ENCODE results near the gene CFAP210. TPM values are rescaled to one million over a fixed set of nuclear protein-coding genes. Genes with fewer than 3 reads are reported as not detected.
A peak's percentile ranks its signal among the peaks of the same experiment; 100 is the strongest.
"Not testable (repeated sequence)": the region's sequence is repeated elsewhere in the genome, so short reads cannot be mapped to it uniquely, and the experiment has no call there.

The CFAP210 gene
- total RNA-seq, 2 donors from 2014 or later = 0.16 TPM; not detected in 1

GRCh38 chr2:169715379-169716237 lies 21.4 kb upstream of the CFAP210 start:
- ATAC-seq = peak; percentile 16 to 21

GRCh38 chr2:169714699-169715098 lies 20.5 kb upstream of the CFAP210 start:
- DNase-seq = no peak
- intact Hi-C loops (cut with DNase I) = no loop called here
- ATAC-seq = no peak

More at GRCh38 chr2:169715379-169716237, 21.4 kb upstream of the CFAP210 start:
- DNase-seq = no peak
- intact Hi-C loops (cut with DNase I) = no loop called here

DNA sequence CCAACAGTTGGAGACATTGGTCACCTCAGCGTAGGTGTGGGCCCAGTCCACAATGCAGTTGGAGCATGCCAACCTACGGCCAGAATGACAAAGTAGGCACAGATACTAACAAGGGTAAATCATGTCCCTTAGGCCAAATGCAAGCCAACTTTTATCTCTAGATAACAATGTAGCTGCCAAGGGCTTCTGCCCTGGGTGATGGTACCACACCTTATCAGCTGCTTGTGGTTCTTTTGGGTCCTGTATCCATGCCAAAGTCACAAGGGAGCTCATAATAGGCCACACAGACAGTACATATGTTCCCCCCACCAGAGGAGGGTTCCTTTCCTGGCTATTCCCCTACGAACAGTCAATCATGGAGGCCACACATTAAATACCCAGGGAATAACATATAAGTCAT lies 19.1 kb upstream of the CFAP210 start:
- ATAC-seq = peak in 1 of 2 donors; percentile 18
- intact Hi-C loops (cut with DNase I) = no loop called here
- DNase-seq = no peak

DNA sequence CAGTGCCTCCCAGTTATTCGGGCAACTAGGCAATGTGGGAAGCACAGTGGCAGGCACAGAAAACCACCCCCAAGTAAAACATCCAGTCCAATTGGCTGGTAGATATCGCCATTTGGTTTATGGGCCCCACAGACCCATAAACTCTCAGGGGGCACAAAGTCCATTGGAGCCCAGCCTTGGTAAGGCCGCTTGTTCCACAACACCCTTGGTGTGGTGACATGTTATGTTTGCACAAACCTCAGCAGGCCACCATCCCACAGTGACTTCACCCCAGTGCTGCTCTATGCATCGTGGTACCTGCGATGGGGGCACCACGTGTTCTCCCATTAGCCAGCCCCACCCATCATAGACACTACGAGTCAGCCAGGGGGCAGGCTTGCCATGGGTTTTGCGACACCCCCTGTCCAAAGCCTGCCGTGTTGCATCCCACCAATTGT lies 18.6 kb upstream of the CFAP210 start:
- no peak for ATAC-seq
- intact Hi-C loops (cut with DNase I) = no loop called here
- no peak for DNase-seq

GRCh38 chr2:169711751-169712509 lies 17.7 kb upstream of the CFAP210 start:
- DNase-seq = no peak
- intact Hi-C loops (cut with DNase I) = no loop called here
- no peak for ATAC-seq

- no peak for DNase-seq
- no peak for ATAC-seq
- intact Hi-C loops (cut with DNase I) = no loop called here
These were observed 15.8 kb upstream of the CFAP210 start for GRCh38 chr2:169709981-169710380.

DNA sequence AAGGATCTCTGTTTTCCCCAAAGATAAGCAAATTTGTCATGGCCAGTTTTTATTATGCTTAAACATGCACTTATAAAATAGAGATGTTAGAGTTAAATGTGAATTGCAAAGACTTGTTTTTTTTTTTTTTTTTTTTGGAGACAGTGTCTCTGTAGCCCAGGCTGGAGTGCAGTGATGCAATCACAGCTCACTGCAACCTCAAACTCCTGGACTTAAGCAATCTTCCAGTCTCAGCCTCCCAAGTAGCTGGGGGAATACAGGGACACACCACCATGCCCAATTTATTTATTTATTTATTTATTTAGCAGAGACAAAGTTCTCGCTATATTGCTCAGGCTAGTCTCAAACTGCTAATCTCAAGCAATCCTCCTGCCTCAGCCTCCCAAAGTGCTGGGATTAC lies 15.1 kb upstream of the CFAP210 start:
- intact Hi-C loops (cut with DNase I) = no loop called here
- no peak for DNase-seq
- no peak for ATAC-seq

DNA sequence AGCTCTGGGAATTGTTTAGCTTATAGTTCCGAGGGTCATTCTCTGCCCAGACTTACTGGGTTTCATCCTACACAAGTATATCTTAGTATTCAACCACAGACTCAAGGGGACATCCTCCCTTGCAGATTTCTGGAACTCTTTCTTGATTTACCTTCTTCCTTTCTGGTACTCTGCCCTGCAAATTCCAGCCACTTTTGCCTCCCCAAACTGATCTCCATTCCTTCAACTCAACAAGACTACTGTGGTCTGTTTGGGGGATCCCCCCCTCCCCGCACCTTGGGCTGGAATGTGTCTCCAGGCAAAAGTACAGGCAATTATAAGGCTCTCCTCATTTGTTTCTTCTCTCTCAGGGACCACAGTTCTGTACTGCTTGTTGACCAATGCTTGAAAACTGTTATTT lies 13.4 kb upstream of the CFAP210 start:
- no peak for ATAC-seq

GRCh38 chr2:169705927-169706326 lies 11.7 kb upstream of the CFAP210 start:
- DNase-seq = no peak
- intact Hi-C loops (cut with DNase I) = no loop called here
- ATAC-seq = peak; percentile 47 to 50

More for the DNA sequence above, 13.4 kb upstream of the CFAP210 start:
- no peak for DNase-seq
- intact Hi-C loops (cut with DNase I) = no loop called here

GRCh38 chr2:169704160-169704708 lies 10.0 kb upstream of the CFAP210 start:
- ATAC-seq (no peak), DNase-seq (no peak)
- intact Hi-C loops (cut with DNase I) = no loop called here

DNA sequence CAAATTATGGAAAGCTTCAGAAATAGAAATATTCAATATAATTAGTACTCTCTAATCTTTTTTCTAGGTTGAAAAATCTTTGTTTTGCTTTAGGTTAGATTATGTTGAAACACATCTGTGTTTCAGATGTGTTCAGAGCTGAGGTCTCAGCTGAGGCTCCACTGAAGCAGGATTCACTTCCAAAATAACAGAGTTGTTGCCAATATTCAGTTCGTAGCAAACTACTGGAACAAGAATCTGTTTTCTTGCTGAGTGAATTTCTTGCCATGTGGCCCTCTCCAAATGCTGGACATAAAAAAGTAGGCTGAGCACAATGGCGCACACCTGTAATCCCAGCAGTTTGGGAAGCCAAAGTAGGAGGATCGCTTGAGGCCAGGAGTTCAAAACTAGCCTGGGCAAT lies 8.8 kb upstream of the CFAP210 start:
- ATAC-seq (no peak), DNase-seq (no peak)
- intact Hi-C loops (cut with DNase I) = no loop called here

DNA sequence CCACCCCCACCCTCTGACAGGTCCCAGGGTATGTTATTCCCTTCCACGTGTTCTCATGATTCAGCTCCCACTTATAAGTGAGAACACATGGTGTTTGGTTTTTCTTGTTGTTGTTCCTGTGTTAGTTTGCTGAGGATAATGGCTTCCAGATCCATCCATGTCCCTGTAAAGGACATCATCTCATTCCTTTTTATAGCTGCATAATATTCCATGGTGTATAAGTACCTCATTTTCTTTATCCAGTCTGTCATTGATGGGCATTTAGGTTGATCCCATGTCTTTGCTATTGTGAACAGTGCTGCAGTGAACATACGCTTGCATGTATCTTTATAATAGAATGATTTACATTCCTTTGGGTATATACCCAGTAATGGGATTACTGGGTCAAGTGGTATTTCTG lies 5.0 kb upstream of the CFAP210 start:
- intact Hi-C loops (cut with DNase I); DNase-seq; ATAC-seq: not testable (repeated sequence)

DNA sequence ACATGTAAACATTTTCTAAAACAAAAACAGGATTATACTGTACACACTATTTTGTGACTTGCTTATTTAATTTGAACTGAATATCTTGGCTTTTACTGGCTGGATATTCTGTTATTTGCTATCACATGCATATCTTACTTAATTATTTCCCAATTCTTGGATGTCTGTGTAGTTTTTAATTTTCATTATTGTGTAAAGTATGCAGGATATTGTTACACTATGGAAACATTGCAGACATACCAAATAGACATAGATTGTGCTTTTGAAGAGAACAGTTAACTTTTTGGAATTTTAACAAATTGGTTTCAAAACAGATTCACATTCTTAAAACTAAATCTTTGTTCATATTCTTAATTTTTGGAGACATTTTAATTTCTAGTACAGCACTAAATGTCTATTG lies 2.2 kb upstream of the CFAP210 start:
- ATAC-seq (no peak), DNase-seq (no peak)
- intact Hi-C loops (cut with DNase I) = no loop called here

DNA sequence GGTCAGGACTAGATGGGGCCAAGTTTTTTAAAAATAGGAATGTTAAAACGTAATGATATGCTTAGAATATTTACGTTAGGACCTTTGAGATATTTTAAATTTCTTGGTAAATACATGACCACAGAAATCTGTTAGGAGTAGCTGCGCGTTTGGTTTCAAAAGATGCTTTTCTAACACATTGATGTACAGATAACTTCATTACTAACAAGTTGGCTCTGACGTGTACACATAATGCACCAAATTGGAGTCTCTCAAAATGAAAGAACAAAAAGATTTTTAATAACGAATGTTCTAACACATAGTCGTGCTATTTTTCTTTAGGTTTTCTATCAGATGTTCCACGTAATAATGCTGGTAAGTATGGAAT lies 672 bp upstream of the CFAP210 start:
- ATAC-seq (no peak), DNase-seq (no peak)
- intact Hi-C loops (cut with DNase I) = loop anchor here in 1 of 2 donors (2.0 kb wide), 1 partner anchor 40 kb away; no protein-coding TSS in a partner anchor

DNA sequence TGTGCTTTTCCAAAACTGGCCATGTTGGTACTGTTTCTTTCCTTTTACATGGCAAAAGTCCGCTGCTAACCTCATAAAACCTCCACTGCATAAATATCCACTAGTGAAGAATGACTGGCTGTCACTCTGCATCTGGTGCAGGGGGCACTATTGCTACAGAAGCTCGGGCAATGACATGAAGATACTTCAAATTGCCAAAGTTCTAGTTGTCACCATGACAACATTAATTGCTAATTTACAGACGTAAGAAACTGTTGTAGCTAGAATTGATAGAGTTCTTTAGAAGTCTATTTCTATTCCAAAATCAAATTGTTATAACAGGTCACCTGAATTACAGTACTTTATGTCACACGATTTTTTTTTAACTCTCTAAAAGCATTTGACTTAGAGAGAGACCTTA lies 845 bp downstream of the CFAP210 start:
- intact Hi-C loops (cut with DNase I) = no loop called here
- no peak for ATAC-seq
- no peak for DNase-seq

DNA sequence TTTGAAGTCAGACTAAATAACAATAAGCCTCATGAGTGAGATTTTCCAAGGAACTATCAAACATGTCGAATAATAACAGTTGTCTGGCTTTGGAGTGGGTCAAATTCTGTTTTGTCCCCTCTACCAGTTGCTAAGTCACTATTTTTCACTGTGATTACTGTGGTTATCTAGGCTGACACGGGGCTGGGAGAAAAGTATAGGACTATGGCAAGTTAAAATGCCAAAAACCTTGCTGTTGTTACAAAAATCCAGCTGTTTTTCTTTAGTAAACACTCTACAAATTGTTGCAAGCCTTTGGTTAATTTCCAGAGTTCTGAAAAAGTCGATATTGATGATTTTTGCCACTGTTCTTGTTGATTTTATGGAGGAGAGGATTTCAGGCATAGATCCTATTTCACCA lies 1.5 kb downstream of the CFAP210 start:
- intact Hi-C loops (cut with DNase I) = no loop called here
- no peak for ATAC-seq
- DNase-seq = no peak

DNA sequence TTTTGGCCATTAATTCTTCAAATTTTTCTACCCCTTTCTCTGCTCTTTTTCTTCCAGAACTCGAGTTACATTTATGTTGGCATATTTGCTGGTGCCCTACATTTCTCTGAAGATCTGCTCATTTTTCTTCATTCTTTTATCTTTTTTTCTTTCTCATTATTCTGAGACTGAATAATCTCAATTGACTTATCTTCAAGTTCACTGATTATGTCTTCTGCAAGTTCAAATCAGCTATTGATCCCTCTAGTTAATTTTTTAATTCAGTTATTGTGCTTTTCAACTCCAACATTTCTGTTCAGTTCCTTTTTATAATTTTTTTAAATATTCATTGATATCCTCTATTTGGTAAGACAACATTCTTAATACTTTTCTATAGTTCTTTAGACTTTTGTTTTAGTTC lies 3.2 kb downstream of the CFAP210 start:
- DNase-seq (no peak), ATAC-seq (no peak)
- intact Hi-C loops (cut with DNase I) = no loop called here

- intact Hi-C loops (cut with DNase I); ATAC-seq; DNase-seq: not testable (repeated sequence)
These were observed 6.3 kb downstream of the CFAP210 start for GRCh38 chr2:169687943-169688342.

- not testable (repeated sequence) for DNase-seq, ATAC-seq
These were observed 7.4 kb downstream of the CFAP210 start for GRCh38 chr2:169686825-169687224.

GRCh38 chr2:169684712-169685111 lies 9.5 kb downstream of the CFAP210 start:
- intact Hi-C loops (cut with DNase I); DNase-seq; ATAC-seq: not testable (repeated sequence)

More at GRCh38 chr2:169686825-169687224, 7.4 kb downstream of the CFAP210 start:
- intact Hi-C loops (cut with DNase I) = not testable (repeated sequence)
